Thymus (tissue), 11 donors: ENCODE results near the gene SPINK1. TPM values are rescaled to one million over a fixed set of nuclear protein-coding genes. Genes with fewer than 3 reads are reported as not detected.

Source experiments
- DNase-seq, 9 donors: peaks; one replicate each; pipeline ENCODE4 v3.0.0-alpha.2; 2013; ENCODE audit warnings: low spot score in 9 of 9, low read depth in 6 of 9, missing footprints in 1 of 9
- H3K27ac ChIP-seq, 2 donors: one replicate each; pipeline ENCODE4 v1.5.1; 2013; ENCODE audit warnings: control low read depth in 1 of 2, low read depth in 1 of 2, low read length in 1 of 2, mild to moderate bottlenecking in 1 of 2, moderate library complexity in 1 of 2
- H3K27me3 ChIP-seq, 2 donors: one replicate each; pipeline ENCODE4 v1.5.1; 2013; ENCODE audit warnings: low read length in 1 of 2; ENCODE audit not compliant: control insufficient read depth in 2 of 2, insufficient read depth in 1 of 2
- H3K36me3 ChIP-seq, 2 donors: one replicate each; pipeline ENCODE4 v1.5.1; 2013; ENCODE audit warnings: low read length in 1 of 2, mild to moderate bottlenecking in 1 of 2, moderate library complexity in 1 of 2; ENCODE audit not compliant: control insufficient read depth in 2 of 2, insufficient read depth in 2 of 2
- H3K4me1 ChIP-seq, 2 donors: one replicate each; pipeline ENCODE4 v1.5.1; 2013; ENCODE audit warnings: low read length in 2 of 2; ENCODE audit not compliant: control insufficient read depth in 2 of 2, insufficient read depth in 2 of 2
- H3K4me3 ChIP-seq, 2 donors: one replicate each; pipeline ENCODE4 v1.5.1; 2013; ENCODE audit warnings: low read length in 2 of 2, control low read depth in 1 of 2, mild to moderate bottlenecking in 1 of 2
- H3K9me3 ChIP-seq, 2 donors: one replicate each; pipeline ENCODE4 v1.5.1; 2013; ENCODE audit warnings: low read length in 1 of 2, mild to moderate bottlenecking in 1 of 2; ENCODE audit not compliant: control insufficient read depth in 2 of 2, insufficient read depth in 1 of 2
- WGBS: extraction: QIAGEN DNeasy Blood & Tissue Kit; methylation state at CpG from one replicate; pipeline ENCODE4 v1.1.7; 2013; 5-methylcytosine and 5-hydroxymethylcytosine counted together
- polyA plus RNA-seq: library from polyadenylated mRNA; stranded (reverse); fragments of 200-250 nt; gene quantifications from one replicate; pipeline ENCODE4 v1.2.3, GENCODE V29; 2013
- total RNA-seq: library from RNA; stranded (reverse); fragments of 120-200 nt; gene quantifications from one replicate; pipeline ENCODE4 v1.2.4, GENCODE V29; 2013
- donor health status: healthy.

The SPINK1 gene
- total and polyA plus RNA-seq, 2 donors: 1.5 to 7.3 TPM

DNA sequence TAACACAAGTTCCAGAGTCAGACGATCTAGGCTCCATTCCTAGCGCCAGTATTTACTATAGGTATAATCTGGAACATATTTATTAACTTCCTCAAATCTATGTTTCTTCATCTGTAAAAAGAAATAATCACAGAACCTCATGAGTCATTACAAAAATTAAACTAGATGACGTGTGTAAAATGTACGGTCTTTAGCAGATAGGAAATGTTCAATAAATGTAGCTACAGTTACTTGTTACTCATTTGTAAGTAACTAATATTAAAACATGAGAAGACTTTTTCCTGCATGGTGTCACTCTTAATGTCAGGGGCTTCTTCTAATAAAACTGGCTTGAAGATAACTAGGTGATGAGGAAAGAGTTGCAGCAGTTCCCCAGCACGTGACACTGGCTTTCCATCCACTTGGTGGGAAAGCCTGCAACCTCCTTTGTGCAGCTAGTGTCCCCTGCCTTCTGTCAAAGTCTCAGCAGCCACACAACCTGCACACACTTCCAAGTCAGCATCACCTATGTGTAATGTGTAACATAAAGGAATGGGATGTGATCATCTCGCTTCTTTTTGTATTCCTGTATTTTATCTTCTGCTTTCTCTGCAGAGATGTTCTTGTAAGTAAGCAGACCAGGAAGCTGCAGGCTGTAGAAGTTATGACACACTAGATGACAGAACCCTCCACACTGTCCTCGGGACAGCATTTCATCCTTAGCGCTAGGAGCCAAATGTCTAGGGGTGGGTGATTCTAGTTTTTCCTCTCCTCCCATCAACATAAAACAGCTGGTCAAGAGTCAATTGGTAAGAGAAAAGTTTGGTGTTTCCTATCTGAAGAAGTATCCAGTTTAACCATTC is 47.1 kb downstream of the SPINK1 start:
- Histone ChIP-seq H3K4me3 (no peak overlapping the region), H3K9me3 (no peaks in the 10 kb centered on the region), H3K4me1 (peaks cover 4 to 9% of the 10 kb centered on the region in 2 donors), H3K27me3 (no peaks in the 10 kb centered on the region), H3K27ac (no peak overlapping the region), H3K36me3 (no peaks in the 10 kb centered on the region)
- WGBS: 88% methylated on average over 8 of the region's 8 CpGs
- DNase-seq: no peak

DNA sequence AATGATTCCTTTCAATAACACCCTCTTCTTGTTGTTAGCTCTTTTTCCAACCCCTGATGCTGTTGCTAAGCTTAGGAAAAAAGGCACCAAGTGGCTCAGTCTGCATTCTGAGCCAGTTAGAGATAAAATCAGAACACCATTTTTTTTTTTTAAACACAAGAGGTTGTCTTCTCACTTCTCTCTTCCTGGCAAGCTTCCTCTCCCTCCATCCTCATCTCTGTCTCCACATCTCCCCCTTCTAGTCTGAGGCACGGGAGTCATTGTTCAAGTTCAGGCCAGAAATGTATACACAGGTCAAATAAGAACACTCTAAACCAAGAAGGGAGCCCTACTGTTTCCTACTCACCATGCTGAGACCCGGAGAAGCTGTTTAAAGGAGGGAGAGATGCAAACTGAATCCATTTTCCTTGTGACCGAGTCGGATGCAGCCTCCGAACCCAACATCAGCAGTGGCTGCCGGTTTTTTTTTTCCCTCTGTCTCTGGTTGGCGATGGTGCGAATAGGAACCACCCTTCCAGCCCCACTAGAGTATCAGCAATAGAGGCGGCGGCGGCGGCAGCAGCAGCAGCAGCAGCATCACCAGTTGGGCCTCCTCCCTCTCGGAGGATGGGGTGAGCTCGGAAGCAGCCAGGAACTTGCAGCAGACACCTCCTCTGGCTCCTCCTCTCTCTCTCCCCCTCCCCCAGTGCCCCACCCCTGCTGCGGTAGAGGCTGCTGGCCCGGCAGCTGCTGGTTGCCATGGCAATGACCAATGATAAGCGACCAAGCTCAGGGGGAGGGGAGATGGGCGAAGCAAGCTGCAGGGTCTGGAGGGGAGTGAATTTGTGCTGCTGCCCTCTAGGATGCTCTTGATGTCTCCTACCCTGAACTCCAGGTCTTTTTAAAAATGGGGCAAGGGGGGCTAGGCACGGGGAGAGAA is 49.1 kb downstream of the SPINK1 start, which contains the start of gene JAKMIP2:
Gene JAKMIP2, minus strand, starts transcription at position 619 of the 919 bp plus-strand sequence. CDS start 110,922 bp downstream, outside the sequence.
- Histone ChIP-seq H3K9me3 (no peaks in the 10 kb centered on the region), H3K36me3 (no peaks in the 10 kb centered on the region), H3K4me3 (peak within 1 kb of the TSS; percentile 61 to 76), H3K4me1 (peaks cover 4 to 9% of the 10 kb centered on the region in 2 donors), H3K27me3 (no peaks in the 10 kb centered on the region), H3K27ac (peak within 1 kb of the TSS; percentile 64 to 99)
- peak; percentile 83 to 96 (median 90) for DNase-seq
- WGBS: under 1% methylated on average over 19 of the region's 19 CpGs

DNA sequence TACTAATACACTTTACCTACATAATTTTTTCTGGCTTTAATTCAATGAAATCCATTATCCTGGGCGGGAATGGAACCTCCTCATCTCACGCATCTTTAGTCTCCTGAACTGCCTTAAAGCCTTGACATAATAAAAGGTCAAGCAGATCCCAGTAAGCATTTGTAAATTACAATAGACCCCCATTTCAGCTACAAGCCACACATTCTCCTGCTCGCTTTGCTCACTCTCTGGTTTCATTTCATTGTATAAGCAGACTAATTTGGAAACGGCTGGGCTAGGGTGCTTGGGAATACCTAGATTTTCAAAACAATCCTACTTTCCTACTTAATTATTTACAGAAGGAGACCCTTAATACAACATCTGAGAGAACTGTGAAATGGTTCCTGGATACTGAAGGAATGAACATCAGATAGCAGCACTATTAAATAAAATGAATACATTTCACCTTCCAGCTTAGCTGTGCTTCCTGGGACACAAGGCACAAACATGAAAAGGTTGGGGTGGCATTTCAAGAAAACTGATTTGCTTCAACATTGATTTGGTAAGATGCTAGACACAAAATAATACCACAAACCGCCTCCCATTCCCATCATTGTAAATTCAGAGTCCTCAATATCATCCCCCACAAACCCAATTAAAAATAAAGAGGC is 50.4 kb downstream of the SPINK1 start:
- Histone ChIP-seq H3K9me3 (no peaks in the 10 kb centered on the region), H3K27me3 (no peaks in the 10 kb centered on the region), H3K36me3 (no peaks in the 10 kb centered on the region), H3K4me1 (peaks cover 4 to 9% of the 10 kb centered on the region in 2 donors), H3K27ac (peak overlapping the region in 1 of 2 donors; percentile 99), H3K4me3 (peak overlapping the region; percentile 61 to 76)
- no peak for DNase-seq
- WGBS: 95% methylated on average over 5 of the region's 5 CpGs

DNA sequence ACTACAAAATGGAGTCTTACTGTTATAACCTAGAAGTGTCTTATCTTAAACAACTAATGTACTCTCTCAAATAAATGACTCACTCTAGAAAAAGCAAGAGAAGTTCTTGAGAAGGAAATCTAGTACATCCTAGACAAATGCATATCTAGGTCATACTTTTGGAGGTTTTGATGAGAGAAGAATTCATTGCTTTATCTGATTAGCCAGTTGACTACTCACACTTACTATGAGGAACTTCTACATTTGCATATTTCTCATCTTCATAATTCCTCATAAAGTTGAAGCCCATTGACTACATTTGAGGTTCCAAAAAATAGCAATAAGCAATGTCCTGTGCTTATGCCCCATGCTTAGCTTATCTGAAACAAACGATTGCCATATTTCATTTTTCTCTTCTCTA is 51.8 kb downstream of the SPINK1 start:
- Histone ChIP-seq H3K36me3 (no peaks in the 10 kb centered on the region), H3K9me3 (no peaks in the 10 kb centered on the region), H3K27me3 (no peaks in the 10 kb centered on the region), H3K27ac (no peak overlapping the region), H3K4me1 (peaks cover 4 to 9% of the 10 kb centered on the region in 2 donors), H3K4me3 (no peak overlapping the region)
- WGBS: 98% methylated on average over 1 of the region's 1 CpG
- peak in 1 of 9 donors; percentile 28 for DNase-seq

DNA sequence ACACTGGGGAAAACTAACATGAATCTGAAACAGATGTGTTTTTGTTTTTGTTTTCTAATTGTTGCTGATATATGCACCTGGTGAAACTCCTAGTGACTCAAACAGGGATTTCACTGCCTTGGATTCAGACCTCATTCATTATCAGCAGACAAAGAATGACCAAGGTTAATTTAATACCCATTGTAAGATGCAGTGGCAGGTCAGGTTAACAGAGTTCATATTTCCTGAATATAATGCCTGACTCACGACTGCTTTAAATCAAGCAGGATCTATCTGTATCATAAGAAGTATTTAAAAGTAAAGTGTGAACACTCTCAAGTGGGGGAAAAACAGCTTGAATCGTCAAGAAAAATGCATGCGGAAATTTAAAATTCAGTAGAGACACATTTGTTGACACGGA is 54.5 kb downstream of the SPINK1 start:
- Histone ChIP-seq H3K4me3 (no peak overlapping the region), H3K27me3 (no peaks in the 10 kb centered on the region), H3K9me3 (no peaks in the 10 kb centered on the region), H3K27ac (no peak overlapping the region), H3K36me3 (no peaks in the 10 kb centered on the region), H3K4me1 (peaks cover 4 to 7% of the 10 kb centered on the region in 2 donors)
- WGBS: 97% methylated on average over 4 of the region's 4 CpGs
- DNase-seq: no peak

Other genes with a start within 250 kb of the SPINK1 start
- 10.3 TPM for gene JAKMIP2, start 48.9 kb downstream of the SPINK1 start, total RNA-seq
- gene JAKMIP2, start 48.9 kb downstream of the SPINK1 start, polyA plus RNA-seq: 2.6 TPM
- gene SCGB3A2, start 47.0 kb upstream of the SPINK1 start, total RNA-seq: 0.71 TPM
- 1.6 TPM for gene SCGB3A2, start 47.0 kb upstream of the SPINK1 start, polyA plus RNA-seq
- 0.14 TPM for gene C5orf46, start 74.9 kb upstream of the SPINK1 start, total RNA-seq
- gene C5orf46, start 74.9 kb upstream of the SPINK1 start, polyA plus RNA-seq: 2.6 TPM
- 3.4 TPM for gene SPINK5, start 232.3 kb upstream of the SPINK1 start, total RNA-seq
- 41.6 TPM for gene SPINK5, start 232.3 kb upstream of the SPINK1 start, polyA plus RNA-seq